ENCODE data around the gene AP1M2.
"Not testable (repeated sequence)": the region's sequence is repeated elsewhere in the genome, so short reads cannot be mapped to it uniquely, and the experiment has no call there.

The AP1M2 gene

GRCh38 chr19:10533646-10534386, 53.3 kb downstream of the AP1M2 start:
- no peak for DNase-seq

- DNase-seq, result no peak
Measured at GRCh38 chr19:10532457-10532856, 54.7 kb downstream of the AP1M2 start.

- not testable (repeated sequence) for DNase-seq
Measured at GRCh38 chr19:10526887-10527286, 60.2 kb downstream of the AP1M2 start.

GRCh38 chr19:10525636-10526035, 61.5 kb downstream of the AP1M2 start:
- DNase-seq, result no peak

- no peak for DNase-seq
Measured at GRCh38 chr19:10523135-10523636, 63.9 kb downstream of the AP1M2 start.
